Right renal pelvis (tissue), 4 donors: Measurements from ENCODE around the gene SGCD. TPM values are rescaled to one million over a fixed set of nuclear protein-coding genes. Genes with fewer than 3 reads are reported as not detected.
"Not testable (repeated sequence)": the region's sequence is repeated elsewhere in the genome, so short reads cannot be mapped to it uniquely, and the experiment has no call there.

Experiments used
- DNase-seq, 4 donors: peaks; one replicate each; pipeline ENCODE4 v3.0.0-alpha.2; 2013; ENCODE audit warnings: low read depth in 4 of 4, low spot score in 3 of 4, missing footprints in 1 of 4
- polyA plus RNA-seq, 4 donors: library from polyadenylated mRNA; unstranded; fragments of 120-200 nt; gene quantifications; one replicate each; pipeline ENCODE4 v1.2.1, GENCODE V29; 2013; ENCODE audit not compliant: insufficient read length in 4 of 4

SGCD gene
- polyA plus RNA-seq, 4 donors = 4.8 to 6.4 (median 5.8) TPM

GRCh38 chr5:156552855-156553358 lies 225.9 kb downstream of the SGCD start:
- DNase-seq = no peak

GRCh38 chr5:156556666-156557406 lies 229.9 kb downstream of the SGCD start:
- no peak for DNase-seq

- no peak for DNase-seq
Measured at GRCh38 chr5:156560002-156560401, 233.0 kb downstream of the SGCD start.

GRCh38 chr5:156561651-156562050 lies 234.7 kb downstream of the SGCD start:
- DNase-seq = no peak

GRCh38 chr5:156570615-156571014 lies 243.7 kb downstream of the SGCD start:
- no peak for DNase-seq

- no peak for DNase-seq
Measured at GRCh38 chr5:156581725-156582124, 254.8 kb downstream of the SGCD start.

- no peak for DNase-seq
Measured at GRCh38 chr5:156582193-156582598, 255.2 kb downstream of the SGCD start.

- DNase-seq = no peak
Measured at GRCh38 chr5:156584871-156585270, 257.9 kb downstream of the SGCD start.

GRCh38 chr5:156585999-156586398 lies 259.0 kb downstream of the SGCD start:
- DNase-seq = no peak

GRCh38 chr5:156587012-156587411 lies 260.0 kb downstream of the SGCD start:
- DNase-seq = no peak

GRCh38 chr5:156588306-156588705 lies 261.3 kb downstream of the SGCD start:
- no peak for DNase-seq

GRCh38 chr5:156589104-156589945 lies 262.4 kb downstream of the SGCD start:
- DNase-seq = no peak

GRCh38 chr5:156589946-156590216 lies 262.9 kb downstream of the SGCD start:
- DNase-seq = no peak

GRCh38 chr5:156590978-156591377 lies 264.0 kb downstream of the SGCD start:
- no peak for DNase-seq

- DNase-seq = no peak
Measured at GRCh38 chr5:156591631-156592030, 264.7 kb downstream of the SGCD start.

GRCh38 chr5:156593546-156593945 lies 266.6 kb downstream of the SGCD start:
- DNase-seq = no peak

GRCh38 chr5:156594406-156594805 lies 267.4 kb downstream of the SGCD start:
- DNase-seq = no peak

GRCh38 chr5:156595132-156595787 lies 268.3 kb downstream of the SGCD start:
- no peak for DNase-seq

- DNase-seq = no peak
Measured at GRCh38 chr5:156597276-156597675, 270.3 kb downstream of the SGCD start.

- no peak for DNase-seq
Measured at GRCh38 chr5:156598964-156599363, 272.0 kb downstream of the SGCD start.

GRCh38 chr5:156610582-156610981 lies 283.6 kb downstream of the SGCD start:
- DNase-seq = not testable (repeated sequence)
